Urinary bladder (tissue), 4 donors: ENCODE measurements around the gene SRXN1. TPM values are rescaled to one million over a fixed set of nuclear protein-coding genes. Genes with fewer than 3 reads are reported as not detected.
"Not testable (repeated sequence)": the region's sequence is repeated elsewhere in the genome, so short reads cannot be mapped to it uniquely, and the experiment has no call there.

Source experiments
- DNase-seq: peaks from one replicate; pipeline ENCODE4 v3.0.0-alpha.2; 2015; ENCODE audit errors: extremely low spot score
- H3K27ac ChIP-seq: one replicate; pipeline ENCODE4 v1.5.1; 2013; ENCODE audit warnings: low read depth, mild to moderate bottlenecking, moderate library complexity
- H3K36me3 ChIP-seq: one replicate; pipeline ENCODE4 v1.6.1; 2013; ENCODE audit warnings: mild to moderate bottlenecking, moderate library complexity; ENCODE audit not compliant: insufficient read depth
- H3K4me1 ChIP-seq: one replicate; pipeline ENCODE4 v1.6.1; 2013; ENCODE audit warnings: mild to moderate bottlenecking, moderate library complexity; ENCODE audit not compliant: insufficient read depth
- H3K4me3 ChIP-seq: one replicate; pipeline ENCODE4 v1.5.1; 2013; ENCODE audit warnings: low read depth, low read length
- WGBS: extraction: QIAGEN DNeasy Blood & Tissue Kit; methylation state at CpG from one replicate; pipeline ENCODE4 v1.1.7; 2013; 5-methylcytosine and 5-hydroxymethylcytosine counted together
- polyA plus RNA-seq: library from polyadenylated mRNA; stranded (reverse); fragments of 200-250 nt; gene quantifications from one replicate; pipeline ENCODE4 v1.2.3, GENCODE V29; 2013
- total RNA-seq: library from RNA; depleted of rRNA; stranded (reverse); fragments of >200 nt; gene quantifications from one replicate; pipeline ENCODE4 v1.2.3, GENCODE V29; 2014
- donor health status: healthy with polysubstance abuse.
- donor health status: healthy.

The SRXN1 gene
- total and polyA plus RNA-seq, 2 donors = 11.9 to 44.1 TPM

DNA sequence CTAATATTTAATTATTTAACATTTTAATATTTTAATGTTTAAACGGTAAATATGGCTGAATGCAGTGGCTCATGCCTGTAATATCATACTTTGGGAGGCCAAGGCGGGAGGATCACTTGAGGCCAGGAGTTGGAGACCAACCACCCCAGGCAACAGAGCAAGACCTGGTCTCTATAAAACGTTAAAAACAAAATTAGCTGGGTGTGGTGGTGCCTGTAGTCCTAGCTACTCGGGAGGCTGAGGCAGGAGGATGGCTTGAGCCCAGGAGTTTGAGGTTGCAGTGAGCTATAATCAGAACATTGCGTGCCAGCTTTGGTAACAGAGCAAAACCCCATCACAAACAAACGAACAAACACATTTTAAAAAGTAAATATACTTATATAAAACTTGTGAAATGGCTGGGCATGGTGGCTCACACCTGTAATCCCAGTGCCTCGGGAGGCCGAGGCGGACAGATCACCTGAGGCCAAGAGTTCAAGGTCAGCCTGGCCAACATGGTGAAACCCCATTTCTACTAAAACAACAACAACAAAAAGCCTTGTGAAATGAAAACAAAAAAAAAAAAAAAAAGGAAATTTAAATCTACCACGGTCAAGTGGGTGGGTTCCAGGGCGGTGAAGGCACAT lies 8.2 kb downstream of the SRXN1 start:
- Histone ChIP-seq H3K4me1 (no peaks in the 10 kb centered on the region), H3K36me3 (peaks cover 2% of the 10 kb centered on the region), H3K4me3 (no peak overlapping the region), H3K27ac (no peak overlapping the region)
- 71% methylated on average over 11 of the region's 11 CpGs for WGBS
- DNase-seq = no peak

DNA sequence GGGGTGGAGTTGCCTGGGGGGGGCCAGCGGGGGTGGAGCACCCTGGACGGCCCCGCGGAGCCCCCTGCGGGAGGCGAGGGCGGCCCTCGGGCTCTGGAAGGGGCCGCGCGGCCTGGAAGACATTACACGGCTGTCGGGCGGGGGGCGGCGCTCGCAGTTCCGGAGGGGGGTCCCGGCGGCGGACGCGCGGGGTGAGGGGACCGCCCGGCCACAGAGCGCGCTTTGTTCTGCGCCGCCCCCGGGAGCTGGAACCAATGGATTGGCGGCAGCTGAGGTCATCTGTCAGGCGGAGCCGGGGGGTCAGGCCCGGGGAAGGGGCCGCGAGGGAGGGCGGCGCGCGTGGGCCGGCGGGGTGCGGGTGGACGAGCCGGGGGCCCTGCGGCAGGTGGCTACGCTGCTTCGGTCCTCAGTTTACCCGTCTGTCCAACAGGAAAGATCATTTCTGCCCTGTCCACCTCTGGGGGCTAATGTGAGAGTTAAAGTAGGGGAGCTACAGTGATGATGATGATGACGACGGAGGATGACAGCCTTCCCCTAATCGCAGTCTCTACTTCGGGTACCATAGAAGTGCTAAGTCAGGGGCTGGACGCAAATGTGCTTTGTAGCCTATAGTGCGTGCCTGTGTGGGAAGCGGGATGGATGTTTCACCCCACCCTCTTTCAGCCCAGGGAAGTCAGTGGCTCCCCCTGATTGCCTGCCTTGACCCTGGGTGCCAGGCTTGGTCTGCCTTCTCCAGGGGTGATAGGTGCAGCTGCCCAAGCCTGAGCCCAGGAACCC lies 10.4 kb downstream of the SRXN1 start:
- H3K27ac ChIP-seq = no peak overlapping the region
- DNase-seq = no peak
- 4% methylated on average over 57 of the region's 57 CpGs for WGBS

DNA sequence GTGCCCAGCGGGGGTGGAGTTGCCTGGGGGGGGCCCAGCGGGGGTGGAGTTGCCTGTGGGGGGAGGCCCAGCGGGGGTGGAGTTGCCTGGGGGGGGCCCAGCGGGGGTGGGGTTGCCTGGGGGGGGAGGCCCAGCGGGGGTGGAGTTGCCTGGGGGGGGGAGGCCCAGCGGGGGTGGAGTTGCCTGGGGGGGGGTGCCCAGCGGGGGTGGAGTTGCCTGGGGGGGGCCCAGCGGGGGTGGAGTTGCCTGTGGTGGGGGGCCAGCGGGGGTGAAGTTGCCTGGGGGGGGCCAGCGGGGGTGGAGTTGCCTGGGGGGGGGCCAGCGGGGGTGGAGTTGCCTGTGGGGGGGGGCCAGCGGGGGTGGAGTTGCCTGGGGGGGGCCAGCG lies 11.0 kb downstream of the SRXN1 start:
- not testable (repeated sequence) for H3K27ac ChIP-seq, H3K36me3 ChIP-seq, DNase-seq, H3K4me1 ChIP-seq
- peak overlapping the region; percentile 39 for H3K4me3 ChIP-seq
- WGBS = 35% methylated on average over 3 of the region's 13 CpGs

More for the DNA sequence above, 10.4 kb downstream of the SRXN1 start:
- no peaks in the 10 kb centered on the region for H3K4me1 ChIP-seq
- no peaks in the 10 kb centered on the region for H3K36me3 ChIP-seq
- peak overlapping the region; percentile 39 for H3K4me3 ChIP-seq

DNA sequence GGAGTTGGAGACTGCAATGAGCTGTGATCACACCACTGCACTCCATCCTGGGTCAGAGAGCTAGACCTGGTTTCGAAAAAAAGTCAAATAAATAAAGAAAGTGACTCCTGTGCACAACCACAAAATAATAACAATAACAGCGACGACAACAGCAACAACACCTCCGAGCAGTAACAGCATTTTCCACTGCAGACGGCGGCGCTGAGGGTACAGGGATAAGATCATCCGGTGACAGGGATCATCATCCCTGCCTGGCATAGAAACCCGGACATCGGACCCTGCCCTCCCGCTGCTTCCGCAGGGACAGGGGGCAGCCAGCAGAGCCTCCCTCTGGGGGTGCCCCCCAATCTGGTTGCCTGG lies 11.5 kb downstream of the SRXN1 start:
- H3K4me1 ChIP-seq = no peaks in the 10 kb centered on the region
- H3K36me3 ChIP-seq = no peaks in the 10 kb centered on the region
- DNase-seq = no peak
- H3K4me3 ChIP-seq = no peak overlapping the region
- H3K27ac ChIP-seq = no peak overlapping the region
- 24% methylated on average over 12 of the region's 12 CpGs for WGBS

DNA sequence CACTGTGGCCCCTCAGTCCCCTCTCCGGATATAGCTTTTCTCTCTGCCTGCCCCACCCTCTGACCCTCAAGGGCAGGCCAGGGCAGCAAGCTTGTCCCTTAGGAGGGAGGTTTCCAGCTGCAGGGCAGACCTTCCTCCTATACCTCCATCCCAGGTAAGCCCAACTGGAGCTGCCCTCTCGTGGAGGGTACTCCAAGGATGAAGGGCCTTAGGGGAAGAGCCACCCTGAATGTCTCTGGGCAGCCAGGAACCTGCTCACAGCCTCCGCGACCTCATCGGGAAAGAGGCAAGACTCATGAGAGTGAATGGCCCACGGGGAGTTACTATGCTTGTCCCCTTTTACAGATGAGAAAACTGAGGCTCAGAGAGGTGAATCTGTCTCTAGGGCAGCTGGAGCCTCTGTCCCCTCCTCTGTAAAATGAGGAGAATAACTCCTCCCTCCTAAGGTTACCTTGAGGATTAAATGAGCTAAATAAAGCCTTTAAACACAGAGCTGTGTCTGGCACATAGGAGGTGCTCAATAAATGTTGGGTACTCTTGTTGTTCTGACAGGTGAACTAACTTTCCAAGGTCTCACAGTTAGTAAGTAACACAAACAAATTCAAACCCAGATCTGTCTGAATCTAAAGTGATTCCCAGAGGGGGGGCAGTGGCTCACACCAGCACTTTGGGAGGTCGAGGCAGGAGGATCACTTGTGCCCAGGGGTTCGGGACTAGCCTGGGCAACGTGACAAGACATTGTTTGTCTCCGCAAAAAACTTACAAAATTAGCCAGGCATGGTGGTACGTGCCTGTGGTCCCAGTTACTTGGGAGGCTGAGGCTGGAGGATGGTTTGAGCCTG lies 12.1 kb downstream of the SRXN1 start:
- Histone ChIP-seq H3K4me3 (no peak overlapping the region), H3K27ac (no peak overlapping the region), H3K4me1 (no peaks in the 10 kb centered on the region), H3K36me3 (no peaks in the 10 kb centered on the region)
- WGBS = 47% methylated on average over 11 of the region's 11 CpGs
- DNase-seq = no peak

DNA sequence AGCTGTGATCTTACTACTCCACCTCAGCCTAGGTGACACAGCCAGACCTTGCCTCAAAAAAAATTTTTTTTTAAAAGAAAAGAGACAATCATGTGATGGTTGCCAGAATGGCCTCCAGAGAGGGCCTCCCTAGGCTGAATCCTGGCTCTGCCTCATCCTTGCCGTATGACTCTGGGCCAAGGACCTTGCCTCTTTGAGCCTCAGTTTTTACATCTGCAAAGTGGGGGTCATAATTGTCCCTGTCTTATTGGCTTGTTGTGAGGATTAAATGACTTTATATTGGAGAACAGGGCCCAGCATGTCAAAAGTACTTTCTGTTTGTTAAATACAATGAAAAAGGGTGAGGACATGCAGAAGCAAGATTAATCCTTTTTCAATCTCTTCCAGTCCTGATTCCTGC lies 14.4 kb downstream of the SRXN1 start:
- 58% methylated on average over 1 of the region's 1 CpG for WGBS
- no peaks in the 10 kb centered on the region for H3K4me1 ChIP-seq
- no peak for DNase-seq
- no peaks in the 10 kb centered on the region for H3K36me3 ChIP-seq
- H3K4me3 ChIP-seq = no peak overlapping the region
- H3K27ac ChIP-seq = no peak overlapping the region

DNA sequence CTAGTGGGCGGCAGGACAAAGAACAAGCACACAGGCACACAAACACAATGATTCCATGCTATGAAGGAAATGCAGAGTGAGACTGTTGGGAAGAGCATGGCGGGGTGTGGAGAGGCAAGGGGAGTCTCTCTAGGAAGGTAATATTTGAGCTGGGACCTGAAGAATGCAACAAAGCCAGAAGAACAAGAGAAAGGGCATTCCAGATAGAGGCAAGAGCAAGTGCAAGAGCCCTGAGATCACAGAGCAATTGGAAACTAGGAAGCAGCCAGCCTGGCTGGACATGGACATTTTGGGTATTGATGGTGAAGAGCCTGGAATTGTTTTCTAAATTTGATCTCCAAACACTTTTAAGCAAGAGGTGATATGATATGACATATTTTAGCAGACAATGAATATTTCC lies 15.4 kb downstream of the SRXN1 start:
- WGBS = 72% methylated on average over 2 of the region's 2 CpGs
- Histone ChIP-seq H3K36me3 (no peaks in the 10 kb centered on the region), H3K27ac (no peak overlapping the region), H3K4me3 (no peak overlapping the region), H3K4me1 (no peaks in the 10 kb centered on the region)
- DNase-seq = no peak

DNA sequence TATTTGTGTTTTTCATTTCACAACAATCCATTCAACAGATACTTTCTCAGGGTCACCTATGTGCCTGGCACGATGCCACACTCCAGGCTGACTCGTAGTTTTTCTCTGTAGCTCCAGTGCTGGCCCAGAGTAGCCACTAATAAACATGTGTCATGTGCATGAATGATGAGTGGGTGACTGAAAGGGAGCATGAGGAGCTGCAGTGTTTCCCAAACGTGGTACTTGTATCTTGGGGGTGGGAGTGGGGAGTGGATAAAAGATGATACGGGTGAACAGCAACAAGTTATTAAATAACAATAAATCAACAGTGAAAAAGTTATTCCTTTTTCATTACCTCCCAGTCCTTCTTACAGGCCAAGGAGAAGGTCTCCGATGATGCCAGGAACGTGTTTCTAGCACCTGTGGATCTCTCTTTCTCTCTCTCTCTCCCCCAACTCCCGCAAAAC lies 17.1 kb downstream of the SRXN1 start:
- H3K4me3 ChIP-seq = no peak overlapping the region
- no peak overlapping the region for H3K27ac ChIP-seq
- no peaks in the 10 kb centered on the region for H3K36me3 ChIP-seq
- WGBS = 47% methylated on average over 7 of the region's 7 CpGs
- no peaks in the 10 kb centered on the region for H3K4me1 ChIP-seq
- DNase-seq = no peak

DNA sequence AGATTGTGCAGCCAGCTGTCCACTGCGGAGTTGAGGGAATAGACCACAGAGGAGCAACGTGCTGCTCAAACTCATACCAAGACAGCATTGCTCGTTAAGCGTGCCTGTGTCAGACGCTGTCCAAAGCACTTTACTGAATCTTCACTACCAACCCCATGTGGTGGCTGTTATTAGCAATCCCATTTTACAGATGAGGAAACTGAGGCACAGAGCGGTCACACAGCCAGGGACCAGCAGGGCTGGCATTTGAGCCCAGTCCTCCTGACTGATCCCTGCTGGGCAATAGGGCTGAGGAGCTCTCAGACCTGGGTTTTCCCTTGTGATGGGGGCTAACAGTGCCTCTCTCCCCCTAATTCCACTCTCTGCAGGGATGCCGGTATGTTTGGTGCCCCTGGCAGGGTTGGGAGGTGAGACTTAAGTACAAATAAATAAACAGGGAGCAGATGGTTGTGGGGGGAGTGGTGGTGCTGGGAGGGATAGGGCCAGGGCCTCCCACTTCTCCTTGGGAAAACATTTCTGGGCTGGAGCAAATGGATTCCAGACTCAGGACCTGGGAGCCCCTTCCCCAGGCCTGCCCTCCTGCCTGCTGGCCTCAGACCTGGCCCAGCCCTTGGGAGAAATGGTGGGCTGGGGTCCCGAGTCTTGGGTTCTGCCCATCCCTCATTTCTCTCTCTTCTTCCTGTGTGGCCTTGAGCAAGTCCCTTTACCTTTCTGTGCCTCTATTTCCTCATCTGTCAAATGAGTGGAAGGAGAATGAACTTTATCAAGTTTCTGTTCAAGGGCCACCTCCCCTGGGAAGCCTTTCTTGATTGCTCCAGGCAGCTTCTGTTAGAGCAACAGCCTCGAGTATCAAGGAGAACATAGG lies 17.7 kb downstream of the SRXN1 start:
- no peaks in the 10 kb centered on the region for H3K4me1 ChIP-seq
- 53% methylated on average over 9 of the region's 9 CpGs for WGBS
- no peaks in the 10 kb centered on the region for H3K36me3 ChIP-seq
- H3K4me3 ChIP-seq = no peak overlapping the region
- H3K27ac ChIP-seq = no peak overlapping the region
- no peak for DNase-seq

DNA sequence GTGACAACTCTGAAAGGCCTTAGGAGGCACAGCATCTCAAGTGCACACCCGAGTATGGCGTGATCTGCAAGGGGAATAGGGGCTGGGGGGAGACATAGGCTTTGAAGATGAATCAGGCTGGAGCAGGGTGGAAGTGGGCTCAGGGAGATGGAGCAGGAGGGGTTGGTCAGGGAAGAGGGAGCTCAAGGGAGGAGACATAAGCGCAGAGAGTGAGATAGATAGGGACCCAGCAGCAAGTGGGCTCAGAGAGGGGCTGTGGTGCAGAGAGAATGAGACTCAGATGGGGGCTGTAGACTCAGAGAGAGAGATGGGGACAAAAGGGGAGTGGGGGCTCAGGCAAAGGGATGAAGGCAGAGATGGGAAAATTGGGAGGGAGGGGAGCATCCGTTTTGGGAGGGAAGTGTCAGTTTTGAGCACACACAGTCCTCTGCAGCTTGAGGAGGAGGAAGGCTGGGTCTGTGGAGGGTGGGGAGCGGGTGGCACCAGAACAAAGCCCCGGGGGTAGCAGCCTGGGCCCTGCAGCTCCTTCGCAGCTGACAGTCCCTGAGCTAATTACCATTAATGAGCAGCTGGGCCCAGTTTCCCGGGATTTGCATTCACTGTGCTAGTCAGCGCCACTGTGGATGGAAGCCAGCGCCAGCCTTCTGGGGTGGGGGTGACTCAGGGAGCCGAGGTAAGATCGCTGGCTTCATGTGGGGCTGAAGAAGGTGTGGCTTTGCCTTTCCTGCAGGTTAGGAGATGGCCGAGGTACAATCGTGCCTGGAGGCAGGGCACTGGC lies 18.7 kb downstream of the SRXN1 start:
- no peak overlapping the region for H3K27ac ChIP-seq
- no peak for DNase-seq
- no peak overlapping the region for H3K4me3 ChIP-seq
- H3K36me3 ChIP-seq = no peaks in the 10 kb centered on the region
- no peaks in the 10 kb centered on the region for H3K4me1 ChIP-seq
- 52% methylated on average over 14 of the region's 14 CpGs for WGBS

DNA sequence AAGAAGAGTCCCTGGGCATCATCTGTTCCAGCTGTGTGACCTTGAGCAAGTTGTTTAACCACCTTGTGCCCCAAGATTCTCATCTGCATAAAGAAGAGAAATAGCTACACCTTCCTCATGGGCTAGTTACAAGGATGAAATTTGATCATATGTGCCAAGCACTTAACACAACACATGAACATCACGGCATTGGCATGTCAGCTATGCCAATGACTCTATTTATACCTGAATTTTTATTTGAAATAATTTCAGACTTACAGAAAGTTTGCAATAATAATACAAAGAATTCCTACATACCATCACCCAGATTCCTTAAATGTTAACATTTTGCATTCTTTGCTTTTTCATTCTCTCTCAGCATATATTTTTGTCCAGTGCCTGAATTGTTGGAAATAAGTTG lies 21.9 kb downstream of the SRXN1 start:
- H3K27ac ChIP-seq = no peak overlapping the region

DNA sequence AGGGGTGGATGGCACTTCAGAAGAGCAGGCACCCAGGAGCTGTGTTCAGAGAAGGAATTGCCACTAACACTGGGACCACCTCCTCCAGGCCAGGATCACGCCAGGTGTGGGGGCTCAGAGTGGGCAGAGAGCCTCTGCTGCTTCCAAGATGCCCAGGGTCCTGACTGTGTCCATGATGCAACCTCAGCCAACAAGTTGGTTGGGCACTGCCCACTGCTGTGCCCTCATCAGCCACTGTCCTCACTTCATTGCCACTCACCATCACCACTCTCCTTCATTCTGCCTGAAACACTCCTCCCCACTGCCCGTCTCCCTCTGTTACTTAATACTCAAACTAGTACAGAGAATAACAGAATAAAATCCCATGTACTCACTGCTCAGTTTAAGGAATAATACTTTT lies 26.4 kb downstream of the SRXN1 start:
- no peaks in the 10 kb centered on the region for H3K4me1 ChIP-seq
- WGBS = 77% methylated on average over 2 of the region's 2 CpGs
- H3K36me3 ChIP-seq = no peaks in the 10 kb centered on the region
- H3K4me3 ChIP-seq = no peak overlapping the region
- H3K27ac ChIP-seq = no peak overlapping the region
- DNase-seq = no peak

More for the DNA sequence above, 21.9 kb downstream of the SRXN1 start:
- Histone ChIP-seq H3K36me3 (no peaks in the 10 kb centered on the region), H3K4me3 (no peak overlapping the region), H3K4me1 (no peaks in the 10 kb centered on the region)
- no peak for DNase-seq
- WGBS = 64% methylated on average over 1 of the region's 1 CpG
